RWPE1 (cell line): ENCODE measurements around the gene SPO11.

Source experiments
- CTCF ChIA-PET: fragments of 350-600 bp; sonication (Branson Sonifier 250); formaldehyde crosslinking; extraction: SDS; loops from one replicate; lab custom pipeline; 2021; lab: Yijun Ruan, JAX
- POLR2A ChIA-PET: fragments of 400-600 bp; formaldehyde crosslinking; extraction: SDS; loops from one replicate; lab custom pipeline; 2020; ENCODE audit warnings: antibody characterized with exemption; ENCODE audit not compliant: low non-redundant PET; lab: Yijun Ruan, JAX
- DNase-seq: peaks from one replicate; pipeline ENCODE4 v3.0.0; 2012; ENCODE audit warnings: low spot score
- H3K27ac ChIP-seq: fragments of 450-650 bp; 2 replicates; pipeline ENCODE4 v1.5.1; 2017
- CTCF ChIP-seq: fragments of 450-650 bp; conservative IDR thresholded peaks from 2 replicates; pipeline ENCODE4 v1.5.1; 2017; ENCODE audit warnings: low read depth, mild to moderate bottlenecking

The SPO11 gene

DNA sequence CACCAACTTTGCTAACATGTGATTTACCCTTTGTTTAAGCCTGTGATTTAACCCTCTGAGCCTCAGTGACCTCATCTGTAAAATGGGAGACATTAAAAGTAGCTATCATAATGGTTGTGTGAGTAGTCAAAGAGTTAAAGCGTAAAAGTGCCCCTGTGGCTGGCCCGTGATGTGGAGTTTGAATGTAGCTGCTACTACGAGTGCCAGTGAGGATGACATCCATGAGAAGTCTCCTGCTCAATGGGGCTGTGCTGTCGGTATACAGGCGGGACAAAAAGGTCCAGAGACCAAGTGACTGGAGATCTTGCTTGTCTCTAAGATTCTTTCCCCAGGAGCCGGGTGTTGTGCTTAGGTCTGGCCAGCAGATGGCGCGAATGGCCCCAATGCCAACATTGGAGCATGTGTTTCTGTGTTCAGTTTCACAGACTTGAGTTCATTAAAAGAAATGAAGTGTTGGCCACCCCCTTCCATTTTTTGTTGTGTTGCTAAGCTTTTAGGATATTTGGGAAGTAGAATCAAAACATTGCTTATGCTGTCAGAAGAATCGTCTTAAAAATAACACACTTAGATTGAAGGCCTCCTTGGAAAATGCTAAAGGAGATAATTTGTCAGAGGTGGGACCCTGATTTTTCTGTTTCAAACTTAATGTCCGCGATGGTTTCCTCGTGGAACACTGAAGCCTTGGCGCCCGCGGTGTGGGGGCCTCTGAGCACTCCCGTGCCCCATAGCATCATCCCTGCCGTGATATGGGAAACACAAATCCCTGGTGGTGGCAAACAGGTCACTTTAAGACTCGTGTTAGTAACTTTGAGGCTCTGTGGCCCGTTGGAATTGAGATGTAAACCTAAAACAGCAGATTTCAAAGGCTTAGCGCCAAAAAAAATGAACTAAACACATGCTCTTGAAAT, 52.2 kb downstream of the SPO11 start:
- peak; percentile 100 for TF ChIP-seq CTCF
- ChIA-PET CTCF (interaction anchor here (0.6 to 2.2 kb wide), 15 partner anchors 9 to 888 kb away, joined by 3 to 14 read pairs (median 4); no protein-coding TSS in a partner anchor), POLR2A (no interaction called here)
- no peak overlapping the region for H3K27ac ChIP-seq
- peak; percentile 93 for DNase-seq

DNA sequence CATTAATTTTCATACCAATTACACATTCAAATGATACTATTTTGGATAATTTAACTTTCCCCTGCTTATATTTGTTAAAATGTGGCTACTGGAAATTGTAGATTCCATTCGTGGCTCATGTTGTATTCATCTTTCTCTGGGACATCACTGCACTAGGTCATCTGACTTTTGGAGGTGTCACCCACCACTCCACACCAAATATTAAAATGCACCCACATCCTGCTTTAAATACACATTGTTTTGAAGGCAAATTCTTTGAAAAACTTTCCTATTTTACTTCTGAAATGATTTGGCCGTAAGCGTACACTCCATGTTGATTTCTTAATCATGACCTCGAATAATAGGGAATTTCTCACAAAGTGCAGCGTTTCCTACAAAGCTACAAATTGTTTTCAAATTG, 52.9 kb downstream of the SPO11 start:
- TF ChIP-seq CTCF, result no peak
- no peak for DNase-seq
- ChIA-PET POLR2A (no interaction called here), CTCF (interaction anchor here (0.6 to 2.2 kb wide), 6 partner anchors 17 to 844 kb away, joined by 3 to 14 read pairs (median 4); no protein-coding TSS in a partner anchor)
- no peak overlapping the region for H3K27ac ChIP-seq

- no peak for DNase-seq
- POLR2A ChIA-PET, result interaction anchor here (0.6 kb wide), 1 partner anchor 45 kb away, joined by 6 read pairs; no protein-coding TSS in a partner anchor
- H3K27ac ChIP-seq, result no peak overlapping the region
- no peak for TF ChIP-seq CTCF
- CTCF ChIA-PET, result interaction anchor here (0.6 to 1.6 kb wide), 6 partner anchors 11 to 126 kb away, joined by 3 to 5 read pairs (median 4); no protein-coding TSS in a partner anchor
These were observed 54.1 kb downstream of the SPO11 start for GRCh38 chr20:57383447-57384347.

- ChIA-PET CTCF (interaction anchor here (1.2 to 1.6 kb wide), 3 partner anchors 10 to 115 kb away, joined by 3 to 5 read pairs (median 4); no protein-coding TSS in a partner anchor), POLR2A (interaction anchor here (0.5 to 0.7 kb wide), 2 partner anchors 114 to 289 kb away, joined by 3 read pairs; no protein-coding TSS in a partner anchor)
- no peak for TF ChIP-seq CTCF
- no peak overlapping the region for H3K27ac ChIP-seq
- no peak for DNase-seq
These were observed 54.9 kb downstream of the SPO11 start for GRCh38 chr20:57384486-57384885.

DNA sequence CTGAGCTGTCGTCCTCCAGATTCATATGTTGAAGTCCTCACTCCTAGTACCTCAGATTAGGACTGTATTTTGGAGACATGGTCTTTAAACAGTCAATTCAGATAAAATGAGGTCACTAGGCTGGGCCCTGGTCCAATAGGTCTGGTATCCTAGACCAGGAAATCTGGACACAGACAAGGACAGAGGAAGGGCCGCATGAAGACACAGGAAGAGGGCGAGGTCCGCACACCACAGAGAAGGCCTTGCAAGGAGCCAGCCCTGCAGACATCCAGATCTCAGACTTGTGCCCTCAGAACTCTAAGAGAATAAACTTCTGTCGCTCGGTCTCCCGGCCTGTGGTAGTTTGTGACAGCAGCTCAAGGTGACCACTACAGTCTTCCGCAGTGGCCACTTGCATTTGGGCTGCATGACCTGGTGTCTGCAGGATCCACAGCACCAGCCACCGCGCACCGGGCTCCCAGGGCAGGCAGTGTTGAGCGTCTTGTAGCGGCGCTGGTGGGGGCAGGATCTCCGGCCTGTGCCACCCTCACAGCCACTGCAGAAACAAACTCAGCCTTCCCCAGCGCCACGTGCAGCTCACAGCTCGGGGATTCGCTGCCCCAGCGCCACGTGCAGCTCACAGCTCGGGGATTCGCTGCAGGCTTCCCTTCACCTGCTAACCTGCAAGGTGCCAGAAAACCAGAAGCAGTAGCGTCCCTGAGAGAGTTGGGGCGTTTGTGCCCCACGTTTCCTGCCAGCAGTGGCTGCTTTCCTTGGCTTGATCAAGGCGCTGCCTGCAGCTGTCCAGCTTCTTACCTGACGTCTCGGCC, 55.6 kb downstream of the SPO11 start:
- no peak for DNase-seq
- no peak overlapping the region for H3K27ac ChIP-seq
- TF ChIP-seq CTCF, result no peak
- ChIA-PET POLR2A (interaction anchor here (0.5 to 0.7 kb wide), 2 partner anchors 114 to 290 kb away, joined by 3 read pairs; no protein-coding TSS in a partner anchor), CTCF (interaction anchor here (1.6 kb wide), 1 partner anchor 114 kb away, joined by 3 read pairs; no protein-coding TSS in a partner anchor)
